H7 (cell line): ENCODE results near the gene LRBA. TPM values are rescaled to one million over a fixed set of nuclear protein-coding genes. Genes with fewer than 3 reads are reported as not detected.
A peak's percentile ranks its signal among the peaks of the same experiment; 100 is the strongest.
"Not testable (repeated sequence)": the region's sequence is repeated elsewhere in the genome, so short reads cannot be mapped to it uniquely, and the experiment has no call there.

Source experiments
- DNase-seq: peaks from one replicate; pipeline ENCODE4 v3.0.0; 2012
- H3K27me3 ChIP-seq: 2 replicates; pipeline ENCODE4 v1.6.0; 2011; ENCODE audit warnings: mild to moderate bottlenecking, low read length; ENCODE audit not compliant: control insufficient read depth, insufficient read depth
- H3K36me3 ChIP-seq: replicated peaks from 2 replicates; pipeline ENCODE4 v1.5.1; 2011; ENCODE audit warnings: low read length; ENCODE audit not compliant: control insufficient read depth, insufficient read depth
- H3K4me3 ChIP-seq: 2 replicates; pipeline ENCODE4 v1.5.1; 2011; ENCODE audit warnings: low read depth, mild to moderate bottlenecking, control low read depth, low read length, moderate library complexity; ENCODE audit not compliant: insufficient read depth
- total RNA-seq: library from RNA; depleted of rRNA; stranded (reverse); fragments of >200 nt; shearing (Covaris generic); gene quantifications from 2 replicates; pipeline ENCODE4 v1.2.3, GENCODE V29; 2014

LRBA gene
- total RNA-seq, 1 experiment from 2014 or later, result 47.3 TPM

DNA sequence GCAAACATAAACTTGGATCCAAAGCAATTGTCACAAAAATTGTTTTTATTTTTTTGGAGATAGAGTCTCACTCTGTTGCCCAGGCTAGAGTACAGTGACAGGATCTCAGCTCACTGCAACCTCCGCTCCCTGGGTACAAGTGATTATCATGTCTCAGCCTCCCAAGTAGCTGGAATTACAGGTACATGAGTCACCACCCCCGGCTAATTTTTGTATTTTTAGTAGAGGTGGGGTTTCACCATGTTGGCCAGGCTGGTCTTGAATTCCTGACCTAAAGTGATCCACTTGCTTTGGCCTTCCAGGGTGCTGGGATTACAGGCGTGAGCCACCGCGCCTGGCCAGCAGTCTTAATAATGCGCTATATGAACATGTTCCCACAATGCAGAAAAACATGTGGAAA lies 272.2 kb downstream of the LRBA start:
- H3K36me3 ChIP-seq, H3K27me3 ChIP-seq, H3K4me3 ChIP-seq, DNase-seq: not testable (repeated sequence)

DNA sequence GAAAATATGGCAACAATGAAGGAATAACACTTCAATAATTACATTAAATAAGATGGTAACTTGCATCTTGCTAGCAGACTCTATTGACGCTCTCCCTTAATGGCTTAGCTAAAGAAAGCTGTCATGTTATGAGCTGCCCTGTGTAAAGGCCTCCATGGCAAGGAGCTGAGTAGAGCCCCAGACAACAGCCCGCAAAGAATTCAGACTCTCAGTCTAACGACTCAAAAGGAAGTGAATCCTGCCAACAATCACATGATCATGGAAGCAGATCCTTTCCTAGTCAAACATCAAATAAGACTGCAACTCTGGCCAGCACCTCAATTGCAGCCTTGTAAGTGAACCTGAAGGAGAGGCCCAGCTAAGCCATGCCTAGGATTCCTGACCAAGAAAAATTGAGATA lies 275.5 kb downstream of the LRBA start:
- Histone ChIP-seq H3K27me3 (no peaks in the 10 kb centered on the region), H3K36me3 (no peaks in the 10 kb centered on the region), H3K4me3 (no peak overlapping the region)
- DNase-seq, result no peak

DNA sequence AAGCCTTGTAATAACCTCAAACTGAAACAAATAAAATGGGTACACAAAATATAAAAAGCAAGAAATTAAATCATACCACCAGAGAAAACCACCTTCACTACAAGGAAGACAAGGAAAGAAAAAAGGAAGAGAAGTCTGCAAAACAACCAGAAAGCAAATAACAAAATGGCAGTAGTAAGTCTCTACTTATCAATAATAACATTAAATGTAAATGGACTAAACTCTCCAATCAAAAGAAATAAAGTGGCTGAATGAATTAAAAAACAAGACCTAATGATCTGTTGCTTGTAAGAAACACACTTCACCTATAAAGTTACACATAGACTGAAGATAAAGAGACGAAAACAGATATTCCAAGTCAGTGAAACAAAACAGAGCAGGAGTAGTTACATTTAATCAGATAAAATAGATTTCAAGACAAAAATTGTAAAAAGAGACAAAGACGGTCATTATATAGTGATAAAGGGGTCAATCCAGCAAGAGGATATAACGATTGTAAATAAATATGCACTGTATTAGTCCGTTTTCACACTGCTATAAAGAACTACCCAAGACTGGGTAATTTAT lies 289.0 kb downstream of the LRBA start:
- H3K36me3 ChIP-seq, result no peaks in the 10 kb centered on the region
- DNase-seq, result no peak
- H3K27me3 ChIP-seq, result no peaks in the 10 kb centered on the region
- no peak overlapping the region for H3K4me3 ChIP-seq

DNA sequence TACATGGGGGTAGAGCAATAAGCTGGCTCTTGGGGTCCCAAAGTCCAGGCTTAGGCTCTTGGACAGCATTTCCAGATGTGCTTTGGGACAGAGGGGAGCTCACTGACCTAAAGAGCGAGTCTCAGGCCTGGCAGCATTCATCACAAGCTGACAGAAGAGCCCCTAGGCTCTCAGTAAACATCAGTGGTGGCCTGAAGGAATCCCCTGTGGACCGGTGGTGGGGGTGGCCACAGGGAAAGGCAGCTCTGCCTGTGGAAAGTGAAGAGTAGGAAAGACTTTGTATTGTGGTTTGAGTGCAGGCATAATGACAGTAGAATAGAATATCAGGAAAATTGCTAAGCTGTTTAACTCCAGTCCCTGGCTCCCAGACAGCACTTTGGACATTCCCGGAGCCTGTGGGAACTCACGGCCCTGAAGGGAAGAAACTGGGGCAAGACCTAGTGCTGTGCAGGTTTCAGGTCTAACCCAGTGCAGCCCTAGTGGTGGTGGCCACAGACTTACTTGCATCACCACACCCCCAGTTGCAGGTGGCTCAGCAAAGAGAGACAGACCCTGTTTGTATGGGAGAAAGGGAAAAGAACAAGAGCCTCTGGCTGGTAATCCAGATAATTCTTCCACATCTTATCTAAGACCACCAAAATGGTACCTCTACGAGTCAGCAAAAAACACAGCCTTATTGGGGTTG lies 291.2 kb downstream of the LRBA start:
- Histone ChIP-seq H3K36me3 (no peaks in the 10 kb centered on the region), H3K4me3 (no peak overlapping the region), H3K27me3 (no peaks in the 10 kb centered on the region)
- DNase-seq, result no peak

DNA sequence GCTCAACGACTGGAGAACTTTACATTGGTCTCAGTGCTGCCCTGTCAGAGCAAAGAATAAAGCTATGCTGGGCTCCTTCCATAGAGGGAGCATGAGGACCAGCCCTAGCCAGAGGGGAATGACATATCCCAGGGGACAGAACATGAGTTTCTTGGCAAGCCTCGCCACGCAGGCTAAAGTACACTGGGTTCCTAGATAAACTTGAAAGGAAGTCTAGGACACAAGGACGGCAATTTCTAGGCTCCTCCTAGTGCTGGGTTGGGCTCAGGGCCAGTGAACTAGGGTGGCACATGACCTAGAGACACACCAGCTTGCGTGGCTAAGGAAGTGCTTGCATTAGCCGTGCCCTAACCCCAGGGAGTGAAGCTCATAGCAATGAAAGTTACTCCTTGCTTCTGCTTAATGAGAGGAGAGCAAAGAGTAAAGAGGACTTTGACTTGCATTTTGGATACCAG lies 292.1 kb downstream of the LRBA start:
- DNase-seq, result no peak
- no peaks in the 10 kb centered on the region for H3K27me3 ChIP-seq

DNA sequence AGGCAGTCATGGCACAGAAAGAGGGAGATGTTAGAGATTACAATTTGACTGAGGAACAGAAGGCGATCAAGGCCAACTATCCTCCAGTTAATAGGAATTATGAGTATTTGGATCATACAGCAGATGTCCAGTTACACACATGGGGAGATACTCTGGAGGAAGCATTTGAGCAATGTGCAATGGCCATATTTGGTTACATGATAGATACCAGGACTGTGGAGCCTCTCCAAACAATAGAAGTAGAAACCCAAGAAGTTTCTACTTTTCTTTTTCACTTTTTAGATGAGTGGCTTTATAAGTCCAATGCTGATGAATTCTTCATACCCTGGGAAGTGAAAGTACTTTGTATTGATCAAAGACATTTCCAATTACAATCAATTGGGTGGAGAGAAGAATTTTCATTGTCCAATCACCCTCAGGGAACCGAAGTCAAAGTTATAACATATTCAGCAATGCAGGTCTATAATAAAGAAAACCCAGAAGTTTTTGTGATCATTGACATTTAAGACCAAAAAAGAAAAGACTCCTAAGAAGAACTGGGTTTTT lies 294.0 kb downstream of the LRBA start:
- no peak for DNase-seq

More for the DNA sequence above, 292.1 kb downstream of the LRBA start:
- no peaks in the 10 kb centered on the region for H3K36me3 ChIP-seq
- H3K4me3 ChIP-seq, result no peak overlapping the region

DNA sequence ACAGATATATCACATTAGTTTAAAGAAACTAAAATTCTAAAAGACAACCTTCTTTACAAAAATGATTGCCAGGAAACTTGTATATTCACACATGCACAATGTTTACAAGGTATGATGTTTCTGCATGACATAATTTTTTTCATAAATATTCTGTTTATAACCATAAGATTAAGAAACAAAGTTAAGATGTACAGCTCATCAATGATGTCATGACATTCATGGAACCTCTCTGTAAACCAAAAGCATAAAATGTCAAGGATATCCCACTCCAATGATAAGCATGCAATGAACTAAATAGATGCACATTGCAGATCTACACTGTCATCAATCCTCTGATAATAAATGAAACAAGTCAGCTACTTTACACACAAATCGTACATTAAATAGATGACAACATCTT lies 297.1 kb downstream of the LRBA start:
- DNase-seq, result no peak
- no peak overlapping the region for H3K4me3 ChIP-seq
- no peaks in the 10 kb centered on the region for H3K27me3 ChIP-seq
- no peaks in the 10 kb centered on the region for H3K36me3 ChIP-seq

More for the DNA sequence above, 294.0 kb downstream of the LRBA start:
- H3K27me3 ChIP-seq, result no peaks in the 10 kb centered on the region
- H3K36me3 ChIP-seq, result no peaks in the 10 kb centered on the region
- H3K4me3 ChIP-seq, result no peak overlapping the region

DNA sequence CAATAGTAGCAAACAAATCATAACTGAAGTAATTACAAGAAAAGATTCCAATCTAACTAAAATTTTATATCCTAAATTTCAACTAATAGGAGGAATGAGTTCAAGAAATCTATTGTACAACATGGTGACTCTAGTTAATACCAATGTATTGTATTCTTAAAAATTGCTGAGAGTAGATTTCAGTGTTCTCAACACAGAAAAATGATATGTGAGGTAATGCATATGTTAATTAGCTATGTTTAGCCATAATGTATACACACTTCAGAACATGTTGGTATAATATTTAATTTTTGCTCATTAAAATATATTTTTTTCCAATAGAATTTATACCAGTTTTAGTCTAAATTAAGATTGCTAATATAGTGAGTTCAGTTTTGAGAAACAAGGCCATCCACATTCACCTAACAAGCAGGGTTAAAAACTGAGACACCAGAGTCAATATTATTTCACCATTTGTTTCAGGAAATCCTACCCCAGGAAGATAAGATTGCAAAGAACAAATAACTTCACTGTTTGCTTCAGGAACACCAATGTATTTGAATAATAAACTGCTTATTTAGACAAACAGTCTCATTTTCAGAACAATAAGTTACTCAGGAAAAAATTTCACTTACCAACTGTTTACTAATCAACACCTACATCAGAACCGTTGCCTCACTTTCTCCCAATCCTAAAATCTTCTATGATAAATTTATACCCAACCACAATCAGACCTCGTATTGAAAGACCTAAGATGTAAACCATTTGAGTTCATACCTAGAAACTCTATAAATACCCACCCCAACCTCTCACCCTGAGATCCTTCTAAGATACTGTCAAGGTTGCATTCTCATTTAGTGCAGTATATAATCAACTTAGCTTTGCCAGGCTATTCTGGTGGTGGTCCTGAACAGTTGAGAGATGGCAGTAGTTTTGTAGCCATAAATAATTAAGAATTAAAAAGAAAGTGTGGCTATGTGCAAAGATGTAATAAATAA lies 300.3 kb downstream of the LRBA start:
- DNase-seq, result no peak
- no peaks in the 10 kb centered on the region for H3K27me3 ChIP-seq
- H3K4me3 ChIP-seq, result no peak overlapping the region
- no peaks in the 10 kb centered on the region for H3K36me3 ChIP-seq

DNA sequence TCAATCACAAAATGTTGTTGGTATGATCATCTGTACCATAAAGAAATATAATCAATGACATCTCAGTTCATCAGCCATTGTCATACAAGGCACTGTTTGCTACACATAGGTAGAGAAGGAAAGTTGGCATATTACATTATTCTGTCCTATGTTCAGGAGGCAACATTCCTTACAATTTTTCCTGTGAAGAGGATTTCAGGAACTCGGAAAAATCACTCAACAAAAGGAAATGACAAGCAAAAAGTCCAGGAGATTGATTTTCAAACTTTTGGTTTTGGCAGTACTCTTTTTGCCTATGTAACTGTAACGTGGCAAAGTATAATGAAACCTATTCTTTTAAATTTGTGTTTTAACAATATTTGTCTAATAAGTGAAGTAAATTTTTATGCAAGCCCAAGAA lies 301.8 kb downstream of the LRBA start:
- H3K36me3 ChIP-seq, result no peaks in the 10 kb centered on the region
- no peak for DNase-seq
- no peaks in the 10 kb centered on the region for H3K27me3 ChIP-seq
- no peak overlapping the region for H3K4me3 ChIP-seq

DNA sequence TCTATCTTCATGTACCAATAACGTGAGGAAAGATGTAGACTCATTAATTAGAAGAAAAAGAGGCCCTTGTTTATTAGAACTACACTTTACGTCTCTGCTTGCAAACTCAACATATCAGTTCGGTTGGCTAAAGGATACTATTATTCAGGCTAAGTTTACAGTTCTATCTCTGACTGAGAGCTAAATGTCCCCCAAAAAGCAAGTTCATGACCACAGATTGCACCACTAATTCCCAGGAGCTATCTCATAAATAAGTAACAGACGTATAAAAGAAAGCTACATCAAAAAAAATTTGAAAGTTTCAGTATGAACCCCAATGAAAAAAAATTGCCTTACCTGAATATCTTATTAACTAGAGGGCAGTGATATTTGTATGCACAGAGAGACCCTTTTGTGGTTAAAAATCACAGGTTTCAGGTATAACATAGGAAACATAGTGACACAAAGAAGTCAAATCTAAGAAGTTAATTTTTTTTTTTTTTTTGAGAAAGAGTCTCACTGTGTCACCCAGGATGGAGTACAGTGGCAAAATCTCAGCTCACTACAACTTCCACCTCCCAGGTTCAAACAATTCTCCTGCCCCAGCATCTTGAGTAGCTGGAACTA lies 304.2 kb downstream of the LRBA start:
- Histone ChIP-seq H3K27me3 (no peaks in the 10 kb centered on the region), H3K36me3 (no peaks in the 10 kb centered on the region), H3K4me3 (no peak overlapping the region)
- no peak for DNase-seq

DNA sequence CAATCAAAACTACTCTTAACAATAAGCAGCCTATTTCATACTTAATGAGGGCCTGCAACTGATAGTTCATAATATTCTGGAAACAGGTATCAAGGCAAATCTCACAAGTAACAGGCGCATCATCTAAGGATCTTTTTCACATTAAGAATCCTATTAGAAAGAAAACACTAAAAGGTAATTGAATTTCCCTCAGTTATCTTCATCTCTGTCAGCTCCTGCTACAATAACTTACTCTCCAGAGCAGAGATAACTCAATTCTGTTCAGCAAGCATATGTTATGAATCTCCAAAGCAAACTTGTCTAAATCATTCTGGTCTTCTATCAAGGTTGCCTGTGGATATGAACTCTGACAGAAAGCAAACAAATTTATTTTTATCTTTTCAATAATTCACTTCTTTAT lies 307.1 kb downstream of the LRBA start:
- Histone ChIP-seq H3K27me3 (no peaks in the 10 kb centered on the region), H3K4me3 (no peak overlapping the region), H3K36me3 (no peaks in the 10 kb centered on the region)
- no peak for DNase-seq

DNA sequence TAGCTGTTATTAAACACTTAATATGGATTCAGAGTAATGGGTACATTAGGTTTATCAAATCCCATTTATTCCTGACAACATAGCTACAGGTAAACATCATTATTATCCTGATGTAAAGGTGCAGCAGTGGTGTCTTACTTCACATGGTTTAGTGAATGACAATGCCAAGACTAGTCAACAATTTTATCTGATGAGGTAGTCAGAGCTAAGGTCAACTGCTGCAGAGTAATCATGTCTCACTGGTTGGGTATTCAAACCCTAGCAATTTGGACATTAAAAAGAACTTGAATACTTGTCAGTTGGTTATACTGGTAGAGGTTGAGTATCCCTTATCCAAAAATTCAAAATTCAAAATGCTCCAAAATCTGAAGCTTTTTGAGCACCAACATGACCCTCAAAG lies 315.5 kb downstream of the LRBA start:
- no peaks in the 10 kb centered on the region for H3K36me3 ChIP-seq
- H3K27me3 ChIP-seq, result no peaks in the 10 kb centered on the region
- no peak overlapping the region for H3K4me3 ChIP-seq
- DNase-seq, result no peak

DNA sequence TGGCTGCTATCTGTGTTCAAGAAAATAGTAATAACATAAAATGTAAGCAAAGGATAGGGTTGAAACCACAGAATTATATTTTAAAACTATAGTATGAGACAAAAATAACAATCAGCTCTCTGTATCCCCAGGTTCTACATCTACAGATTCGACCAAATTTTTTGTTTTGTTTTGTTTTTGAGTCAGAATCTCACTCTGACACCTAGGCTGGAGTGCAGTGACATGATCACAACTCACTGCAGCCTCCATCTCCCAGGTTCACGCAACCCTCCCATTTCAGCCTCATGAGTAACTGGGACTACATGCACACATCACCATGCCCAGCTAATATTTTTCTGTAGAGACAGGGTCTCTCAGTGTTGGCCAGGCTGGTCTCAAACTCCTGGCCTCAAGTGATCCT lies 319.9 kb downstream of the LRBA start:
- H3K4me3 ChIP-seq, result no peak overlapping the region
- no peak for DNase-seq
- H3K27me3 ChIP-seq, result no peaks in the 10 kb centered on the region
- H3K36me3 ChIP-seq, result no peaks in the 10 kb centered on the region

DNA sequence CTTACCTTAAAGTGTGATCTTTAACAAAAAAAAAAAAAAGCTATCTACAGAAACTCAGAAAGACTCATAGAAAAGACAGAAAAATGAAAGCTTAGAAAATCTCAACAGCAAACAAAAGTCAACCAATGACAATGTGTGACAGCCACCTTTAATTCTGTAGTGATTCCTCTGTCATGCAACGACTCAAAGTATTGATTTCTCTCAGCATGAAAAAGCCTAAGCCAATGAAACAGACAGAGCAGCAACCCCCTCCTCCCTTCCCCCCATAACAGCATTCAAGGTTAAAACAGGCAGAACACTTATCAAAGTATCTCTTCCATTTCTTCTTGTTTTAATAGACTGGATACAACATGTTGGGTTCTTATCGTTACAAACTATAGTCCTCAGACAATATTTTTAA lies 320.6 kb downstream of the LRBA start:
- peak; percentile 44 for DNase-seq
- Histone ChIP-seq H3K4me3 (no peak overlapping the region), H3K27me3 (no peaks in the 10 kb centered on the region), H3K36me3 (no peaks in the 10 kb centered on the region)
